K562 (cell line): Measurements from ENCODE around the gene DOCK4. TPM values are rescaled to one million over a fixed set of nuclear protein-coding genes. Genes with fewer than 3 reads are reported as not detected.

Source experiments
- CHD1 ChIP-seq: fragments of 200-600 bp; sonication (generic); IDR thresholded peaks from one replicate; pipeline ENCODE4 v1.6.1; 2012; ENCODE audit warnings: mild to moderate bottlenecking, moderate library complexity, low read length, inconsistent platforms
- ZKSCAN8 ChIP-seq: fragments of 200-800 bp; sonication (Bioruptor generic); IDR thresholded peaks from 2 replicates; pipeline ENCODE4 v1.6.1; 2016; ENCODE audit warnings: missing genetic modification characterization, missing compliant biosample characterization
- ZNF551 ChIP-seq: fragments of 250-450 bp; sonication (Bioruptor Pico); IDR thresholded peaks from 2 replicates; pipeline ENCODE4 v1.5.0; 2021; ENCODE audit warnings: mild to moderate bottlenecking, moderate library complexity
- polyA plus RNA-seq, 8 experiments: library from polyadenylated mRNA; depleted of rRNA in 4 of 8; stranded (reverse) in 5 of 8; unstranded in 3 of 8; fragments of >200 nt; fragmentation: Nextera tagmentation in 2 of 8; fragmentation: Illumina TruSeq in 1 of 8; extraction: Ambion mirVana in 2 of 8; extraction: Trizol in 1 of 8; gene quantifications; 2 replicates each; pipeline versions ENCODE4 v1.2.1 to v1.2.3, GENCODE V29; 2011 to 2014; ENCODE audit warnings: inconsistent platforms in 1 of 8, missing spikeins in 1 of 8
- total RNA-seq, 7 experiments: library from RNA; depleted of rRNA in 6 of 7; stranded (reverse); fragments of >200 nt in 6 of 7; fragmentation: Illumina TruSeq in 2 of 7; extraction: Trizol in 2 of 7; gene quantifications; 2 replicates each; pipeline versions ENCODE4 v1.2.1 to v1.2.3, GENCODE V29; 2011 to 2021; ENCODE audit warnings: low replicate concordance in 1 of 7
- TF ChIP-seq, protein P1 (sequence below), 2 experiments: fragments of 450-650 bp in 1 of 2; sonication (generic) in 1 of 2; formaldehyde crosslinking in 1 of 2; IDR thresholded peaks; 2 replicates each; pipeline versions ENCODE4 v1.7.1 to v1.9.0; 2016 to 2022; ENCODE audit warnings: inconsistent platforms in 1 of 2, mild to moderate bottlenecking in 1 of 2, missing genetic modification reagents in 1 of 2
- TF ChIP-seq, protein P2 (sequence below): sonication (generic); formaldehyde crosslinking; IDR thresholded peaks from 2 replicates; pipeline ENCODE4 v1.8.0; 2022; ENCODE audit warnings: missing genetic modification reagents, mild to moderate bottlenecking, borderline replicate concordance

Gene DOCK4
- total and polyA plus RNA-seq, 9 of the 15 experiments (the other 6 are each of a cell fraction or from before 2014, with no cell fraction given), result 0.42 to 5.7 (median 2.3) TPM

DNA sequence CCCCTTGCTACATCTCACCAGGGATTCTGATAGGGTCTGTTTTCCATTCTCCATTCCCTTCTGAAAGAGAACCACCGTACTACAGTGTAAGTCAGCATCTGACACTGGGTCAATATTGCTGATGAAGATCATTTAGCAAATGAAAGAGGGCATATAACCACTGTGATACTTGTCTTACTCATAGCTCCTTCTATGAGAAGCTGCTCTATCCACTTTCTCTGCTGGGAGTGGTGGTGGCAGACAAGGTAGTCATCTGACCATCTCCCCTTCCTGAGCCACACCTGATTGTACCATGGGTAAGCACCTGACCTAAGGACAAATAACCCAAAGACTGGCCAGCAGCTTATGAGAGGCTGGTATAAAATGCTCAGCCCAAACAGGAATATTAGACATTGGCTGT is 220.4 kb downstream of the DOCK4 start (continued):
- no peak for TF ChIP-seq ZKSCAN8 (CRISPR knock-in tag)
- TF ChIP-seq, protein P1, sequence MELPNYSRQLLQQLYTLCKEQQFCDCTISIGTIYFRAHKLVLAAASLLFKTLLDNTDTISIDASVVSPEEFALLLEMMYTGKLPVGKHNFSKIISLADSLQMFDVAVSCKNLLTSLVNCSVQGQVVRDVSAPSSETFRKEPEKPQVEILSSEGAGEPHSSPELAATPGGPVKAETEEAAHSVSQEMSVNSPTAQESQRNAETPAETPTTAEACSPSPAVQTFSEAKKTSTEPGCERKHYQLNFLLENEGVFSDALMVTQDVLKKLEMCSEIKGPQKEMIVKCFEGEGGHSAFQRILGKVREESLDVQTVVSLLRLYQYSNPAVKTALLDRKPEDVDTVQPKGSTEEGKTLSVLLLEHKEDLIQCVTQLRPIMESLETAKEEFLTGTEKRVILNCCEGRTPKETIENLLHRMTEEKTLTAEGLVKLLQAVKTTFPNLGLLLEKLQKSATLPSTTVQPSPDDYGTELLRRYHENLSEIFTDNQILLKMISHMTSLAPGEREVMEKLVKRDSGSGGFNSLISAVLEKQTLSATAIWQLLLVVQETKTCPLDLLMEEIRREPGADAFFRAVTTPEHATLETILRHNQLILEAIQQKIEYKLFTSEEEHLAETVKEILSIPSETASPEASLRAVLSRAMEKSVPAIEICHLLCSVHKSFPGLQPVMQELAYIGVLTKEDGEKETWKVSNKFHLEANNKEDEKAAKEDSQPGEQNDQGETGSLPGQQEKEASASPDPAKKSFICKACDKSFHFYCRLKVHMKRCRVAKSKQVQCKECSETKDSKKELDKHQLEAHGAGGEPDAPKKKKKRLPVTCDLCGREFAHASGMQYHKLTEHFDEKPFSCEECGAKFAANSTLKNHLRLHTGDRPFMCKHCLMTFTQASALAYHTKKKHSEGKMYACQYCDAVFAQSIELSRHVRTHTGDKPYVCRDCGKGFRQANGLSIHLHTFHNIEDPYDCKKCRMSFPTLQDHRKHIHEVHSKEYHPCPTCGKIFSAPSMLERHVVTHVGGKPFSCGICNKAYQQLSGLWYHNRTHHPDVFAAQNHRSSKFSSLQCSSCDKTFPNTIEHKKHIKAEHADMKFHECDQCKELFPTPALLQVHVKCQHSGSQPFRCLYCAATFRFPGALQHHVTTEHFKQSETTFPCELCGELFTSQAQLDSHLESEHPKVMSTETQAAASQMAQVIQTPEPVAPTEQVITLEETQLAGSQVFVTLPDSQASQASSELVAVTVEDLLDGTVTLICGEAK (IDR thresholded peaks at IDR 0.05), result no peak
- TF ChIP-seq, protein P1 (CRISPR knock-in tag; IDR thresholded peaks at IDR 0.05), result no peak
- no peak for TF ChIP-seq CHD1
- no peak for TF ChIP-seq ZNF551 (CRISPR knock-in tag)
- TF ChIP-seq, protein P2, sequence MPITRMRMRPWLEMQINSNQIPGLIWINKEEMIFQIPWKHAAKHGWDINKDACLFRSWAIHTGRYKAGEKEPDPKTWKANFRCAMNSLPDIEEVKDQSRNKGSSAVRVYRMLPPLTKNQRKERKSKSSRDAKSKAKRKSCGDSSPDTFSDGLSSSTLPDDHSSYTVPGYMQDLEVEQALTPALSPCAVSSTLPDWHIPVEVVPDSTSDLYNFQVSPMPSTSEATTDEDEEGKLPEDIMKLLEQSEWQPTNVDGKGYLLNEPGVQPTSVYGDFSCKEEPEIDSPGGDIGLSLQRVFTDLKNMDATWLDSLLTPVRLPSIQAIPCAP (CRISPR knock-in tag), result no peak
